GM12874 (cell line): ENCODE results near the gene HIVEP2.

Source experiments
- CTCF ChIP-seq: IDR thresholded peaks from 2 replicates; pipeline ENCODE4 v1.5.1; 2011; ENCODE audit warnings: low read depth, mild to moderate bottlenecking, control low read depth, low read length, moderate library complexity; ENCODE audit not compliant: insufficient read depth

The HIVEP2 gene

GRCh38 chr6:142756215-142756630 lies 188.8 kb downstream of the HIVEP2 start:
- no peak for TF ChIP-seq CTCF

- no peak for TF ChIP-seq CTCF
These were observed 191.8 kb downstream of the HIVEP2 start for GRCh38 chr6:142753196-142753595.

GRCh38 chr6:142752348-142752747 lies 192.6 kb downstream of the HIVEP2 start:
- no peak for TF ChIP-seq CTCF

GRCh38 chr6:142751452-142751851 lies 193.5 kb downstream of the HIVEP2 start:
- no peak for TF ChIP-seq CTCF

GRCh38 chr6:142750998-142751397 lies 194.0 kb downstream of the HIVEP2 start:
- TF ChIP-seq CTCF: no peak

GRCh38 chr6:142749556-142749955 lies 195.4 kb downstream of the HIVEP2 start:
- TF ChIP-seq CTCF: no peak

GRCh38 chr6:142746524-142746923 lies 198.5 kb downstream of the HIVEP2 start:
- TF ChIP-seq CTCF: peak; percentile 60

- TF ChIP-seq CTCF: no peak
These were observed 200.1 kb downstream of the HIVEP2 start for GRCh38 chr6:142744836-142745235.
